Activated naive CD8-positive, alpha-beta T cell treated with anti-CD3 and anti-CD28 coated beads, Interleukin-2, amount 10 ng/mL, durations not matched to agents 7 days and 5 days (primary cell): ENCODE results near the gene METTL9. TPM values are rescaled to one million over a fixed set of nuclear protein-coding genes. Genes with fewer than 3 reads are reported as not detected.
"Not testable (repeated sequence)": the region's sequence is repeated elsewhere in the genome, so short reads cannot be mapped to it uniquely, and the experiment has no call there.

Source experiments
- ATAC-seq: fragments of 150-1000 bp; cut with Tn5 transposase; one replicate; pipeline ENCODE4 v1.10.0; 2021; ENCODE audit warnings: low read depth, moderate library complexity
- POLR2A ChIA-PET: fragments of 350-600 bp; sonication (Branson Sonifier 250); formaldehyde crosslinking; loops from one replicate; lab custom pipeline; 2021; ENCODE audit warnings: antibody characterized with exemption; lab: Charles Lee
- DNase-seq: peaks from one replicate; pipeline ENCODE4 v3.0.0; 2021
- H3K27ac Mint-ChIP-seq: one replicate; pipeline ENCODE4 v1.8.0; 2022; ENCODE audit warnings: mild to moderate bottlenecking, mixed read lengths
- H3K27me3 Mint-ChIP-seq: one replicate; pipeline ENCODE4 v1.8.0; 2022; ENCODE audit warnings: mild to moderate bottlenecking, moderate library complexity, mixed read lengths
- H3K36me3 Mint-ChIP-seq: one replicate; pipeline ENCODE4 v1.8.0; 2021; ENCODE audit warnings: mild to moderate bottlenecking, mixed read lengths
- H3K4me1 Mint-ChIP-seq: one replicate; pipeline ENCODE4 v1.8.0; 2021; ENCODE audit warnings: mixed read lengths
- H3K4me3 Mint-ChIP-seq: one replicate; pipeline ENCODE4 v1.8.0; 2022; ENCODE audit warnings: mild to moderate bottlenecking, moderate library complexity, mixed read lengths
- H3K9me3 Mint-ChIP-seq: one replicate; pipeline ENCODE4 v1.8.0; 2021; ENCODE audit warnings: mixed read lengths
- total RNA-seq, 2 experiments: library from RNA; stranded (reverse); gene quantifications; one replicate each; pipeline ENCODE4 v1.2.3, GENCODE V29; 2021

The METTL9 gene
- total RNA-seq, 2 experiments from 2014 or later = 95.2 to 95.9 TPM

GRCh38 chr16:21674456-21674855 is 75.1 kb downstream of the METTL9 start:
- H3K4me1 Mint-ChIP-seq, H3K27ac Mint-ChIP-seq, H3K9me3 Mint-ChIP-seq, POLR2A ChIA-PET, DNase-seq, ATAC-seq, H3K36me3 Mint-ChIP-seq, H3K4me3 Mint-ChIP-seq: not testable (repeated sequence)
- H3K27me3 Mint-ChIP-seq = peaks cover 18% of the 10 kb centered on the region

- H3K4me3 Mint-ChIP-seq, POLR2A ChIA-PET, ATAC-seq, H3K27me3 Mint-ChIP-seq, DNase-seq, H3K27ac Mint-ChIP-seq, H3K4me1 Mint-ChIP-seq, H3K9me3 Mint-ChIP-seq, H3K36me3 Mint-ChIP-seq: not testable (repeated sequence)
Measured at GRCh38 chr16:21680714-21681113, 81.3 kb downstream of the METTL9 start.

GRCh38 chr16:21683184-21683583 is 83.8 kb downstream of the METTL9 start:
- Mint-ChIP-seq H3K9me3 (no peaks in the 10 kb centered on the region), H3K4me3 (no peak overlapping the region), H3K4me1 (no peaks in the 10 kb centered on the region), H3K27me3 (peaks cover 4% of the 10 kb centered on the region), H3K27ac (no peak overlapping the region), H3K36me3 (no peaks in the 10 kb centered on the region)
- ATAC-seq = no peak
- POLR2A ChIA-PET = no interaction called here
- no peak for DNase-seq

GRCh38 chr16:21684199-21684598 is 84.8 kb downstream of the METTL9 start:
- no peak overlapping the region for H3K4me3 Mint-ChIP-seq
- ATAC-seq (no peak), DNase-seq (no peak)
- POLR2A ChIA-PET = interaction anchor here (0.6 kb wide), 1 partner anchor 507 kb away, joined by 4 read pairs; no protein-coding TSS in a partner anchor
- H3K4me1 Mint-ChIP-seq = no peaks in the 10 kb centered on the region
- peaks cover 5% of the 10 kb centered on the region for H3K27me3 Mint-ChIP-seq
- H3K27ac Mint-ChIP-seq = no peak overlapping the region
- no peaks in the 10 kb centered on the region for H3K36me3 Mint-ChIP-seq
- no peaks in the 10 kb centered on the region for H3K9me3 Mint-ChIP-seq

- POLR2A ChIA-PET = no interaction called here
- Mint-ChIP-seq H3K4me3 (no peak overlapping the region), H3K36me3 (no peaks in the 10 kb centered on the region), H3K27me3 (peaks cover 6% of the 10 kb centered on the region), H3K9me3 (no peaks in the 10 kb centered on the region), H3K4me1 (no peaks in the 10 kb centered on the region), H3K27ac (no peak overlapping the region)
- ATAC-seq = no peak
- DNase-seq = no peak
Measured at GRCh38 chr16:21685034-21685455, 85.7 kb downstream of the METTL9 start.

GRCh38 chr16:21689107-21689506 is 89.7 kb downstream of the METTL9 start:
- POLR2A ChIA-PET = no interaction called here
- H3K9me3 Mint-ChIP-seq = peaks cover 3% of the 10 kb centered on the region
- H3K36me3 Mint-ChIP-seq = no peaks in the 10 kb centered on the region
- no peak overlapping the region for H3K4me3 Mint-ChIP-seq
- peaks cover 8% of the 10 kb centered on the region for H3K27me3 Mint-ChIP-seq
- no peak for DNase-seq
- no peak overlapping the region for H3K27ac Mint-ChIP-seq
- H3K4me1 Mint-ChIP-seq = no peaks in the 10 kb centered on the region
- ATAC-seq = no peak

- H3K27ac Mint-ChIP-seq, H3K36me3 Mint-ChIP-seq, DNase-seq, ATAC-seq, H3K4me1 Mint-ChIP-seq, H3K27me3 Mint-ChIP-seq, POLR2A ChIA-PET, H3K4me3 Mint-ChIP-seq, H3K9me3 Mint-ChIP-seq: not testable (repeated sequence)
Measured at GRCh38 chr16:21690967-21691366, 91.6 kb downstream of the METTL9 start.

- DNase-seq = no peak
- no peak for ATAC-seq
- H3K9me3 Mint-ChIP-seq = peaks cover 3% of the 10 kb centered on the region
- POLR2A ChIA-PET = no interaction called here
- no peaks in the 10 kb centered on the region for H3K36me3 Mint-ChIP-seq
- H3K27me3 Mint-ChIP-seq = peaks cover 5% of the 10 kb centered on the region
- no peak overlapping the region for H3K4me3 Mint-ChIP-seq
- H3K27ac Mint-ChIP-seq = no peak overlapping the region
- H3K4me1 Mint-ChIP-seq = no peaks in the 10 kb centered on the region
Measured at GRCh38 chr16:21694609-21695008, 95.2 kb downstream of the METTL9 start.

GRCh38 chr16:21697032-21697431 is 97.7 kb downstream of the METTL9 start:
- POLR2A ChIA-PET = no interaction called here
- H3K9me3 Mint-ChIP-seq = no peaks in the 10 kb centered on the region
- H3K4me3 Mint-ChIP-seq = no peak overlapping the region
- no peak overlapping the region for H3K27ac Mint-ChIP-seq
- no peaks in the 10 kb centered on the region for H3K36me3 Mint-ChIP-seq
- DNase-seq (no peak), ATAC-seq (no peak)
- no peaks in the 10 kb centered on the region for H3K4me1 Mint-ChIP-seq
- peaks cover 5% of the 10 kb centered on the region for H3K27me3 Mint-ChIP-seq

- Mint-ChIP-seq H3K4me1 (peaks cover under 1% of the 10 kb centered on the region), H3K27ac (no peak overlapping the region), H3K36me3 (no peaks in the 10 kb centered on the region), H3K4me3 (no peak overlapping the region), H3K9me3 (no peaks in the 10 kb centered on the region), H3K27me3 (peaks cover 3% of the 10 kb centered on the region)
- ATAC-seq (no peak), DNase-seq (no peak)
- POLR2A ChIA-PET = no interaction called here
Measured at GRCh38 chr16:21698169-21699032, 99.0 kb downstream of the METTL9 start.

GRCh38 chr16:21701271-21701670 is 101.9 kb downstream of the METTL9 start:
- DNase-seq (no peak), ATAC-seq (no peak)
- no peaks in the 10 kb centered on the region for H3K9me3 Mint-ChIP-seq
- H3K27ac Mint-ChIP-seq = no peak overlapping the region
- peaks cover 3% of the 10 kb centered on the region for H3K27me3 Mint-ChIP-seq
- H3K4me3 Mint-ChIP-seq = no peak overlapping the region
- H3K36me3 Mint-ChIP-seq = no peaks in the 10 kb centered on the region
- POLR2A ChIA-PET = interaction anchor here (0.5 to 1.2 kb wide), 2 partner anchors 9 to 231 kb away, joined by 3 to 4 read pairs; no protein-coding TSS in a partner anchor
- peaks cover 7% of the 10 kb centered on the region for H3K4me1 Mint-ChIP-seq

- Mint-ChIP-seq H3K4me3 (no peak overlapping the region), H3K27ac (no peak overlapping the region), H3K27me3 (peaks cover 3% of the 10 kb centered on the region), H3K9me3 (no peaks in the 10 kb centered on the region), H3K36me3 (no peaks in the 10 kb centered on the region), H3K4me1 (peaks cover 7% of the 10 kb centered on the region)
- DNase-seq (no peak), ATAC-seq (no peak)
- POLR2A ChIA-PET = interaction anchor here (1.2 kb wide), 1 partner anchor 8 kb away, joined by 4 read pairs; no protein-coding TSS in a partner anchor
Measured at GRCh38 chr16:21702276-21702675, 102.9 kb downstream of the METTL9 start.

- no peak overlapping the region for H3K27ac Mint-ChIP-seq
- peaks cover 7% of the 10 kb centered on the region for H3K4me1 Mint-ChIP-seq
- POLR2A ChIA-PET = no interaction called here
- no peaks in the 10 kb centered on the region for H3K36me3 Mint-ChIP-seq
- peaks cover 3% of the 10 kb centered on the region for H3K27me3 Mint-ChIP-seq
- H3K9me3 Mint-ChIP-seq = no peaks in the 10 kb centered on the region
- H3K4me3 Mint-ChIP-seq = no peak overlapping the region
- ATAC-seq (no peak), DNase-seq (no peak)
Measured at GRCh38 chr16:21703156-21703555, 103.8 kb downstream of the METTL9 start.

- Mint-ChIP-seq H3K9me3 (no peaks in the 10 kb centered on the region), H3K36me3 (no peaks in the 10 kb centered on the region), H3K4me3 (no peak overlapping the region), H3K27me3 (peaks cover 5% of the 10 kb centered on the region), H3K27ac (no peak overlapping the region), H3K4me1 (peaks cover 7% of the 10 kb centered on the region)
- POLR2A ChIA-PET = no interaction called here
- ATAC-seq = no peak
- no peak for DNase-seq
Measured at GRCh38 chr16:21703589-21704174, 104.3 kb downstream of the METTL9 start.
